DOHH2 (cell line): ENCODE results near the gene DDR2.

Experiments
- H3F3A ChIP-seq: fragments of 200-600 bp; sonication (generic), shearing (Covaris generic); 2 replicates; pipeline ENCODE4 v1.6.0; 2016; ENCODE audit warnings: antibody characterized with exemption, mild to moderate bottlenecking; ENCODE audit not compliant: control insufficient read depth, insufficient read depth
- H3K27ac ChIP-seq: fragments of 200-600 bp; sonication (generic); 2 replicates; pipeline ENCODE4 v1.5.1; 2014; ENCODE audit warnings: low read depth, mild to moderate bottlenecking, low read length, moderate library complexity
- H3K27me3 ChIP-seq: fragments of 200-600 bp; sonication (generic); 2 replicates; pipeline ENCODE4 v1.6.1; 2014; ENCODE audit warnings: mild to moderate bottlenecking, low read length, mixed read lengths; ENCODE audit not compliant: control insufficient read depth
- H3K36me3 ChIP-seq: fragments of 200-600 bp; sonication (generic); 2 replicates; pipeline ENCODE4 v1.6.1; 2014; ENCODE audit warnings: mild to moderate bottlenecking, low read length, moderate library complexity, mixed read lengths; ENCODE audit not compliant: control insufficient read depth
- H3K4me1 ChIP-seq: fragments of 200-600 bp; sonication (generic); 2 replicates; pipeline ENCODE4 v1.6.1; 2014; ENCODE audit warnings: mild to moderate bottlenecking, low read length, mixed read lengths; ENCODE audit not compliant: control insufficient read depth
- H3K4me2 ChIP-seq: fragments of 200-600 bp; sonication (generic); 2 replicates; pipeline ENCODE4 v1.6.0; 2014; ENCODE audit warnings: mild to moderate bottlenecking, low read length, moderate library complexity
- H3K4me3 ChIP-seq: fragments of 200-600 bp; sonication (generic); 2 replicates; pipeline ENCODE4 v1.5.1; 2014; ENCODE audit warnings: mild to moderate bottlenecking, low read length, mixed read lengths
- H3K79me2 ChIP-seq: fragments of 200-600 bp; sonication (generic); 2 replicates; pipeline ENCODE4 v1.6.1; 2014; ENCODE audit warnings: mild to moderate bottlenecking, low read length, mixed read lengths; ENCODE audit not compliant: control insufficient read depth
- H3K9me2 ChIP-seq: fragments of 200-600 bp; sonication (generic); replicated peaks from 2 replicates; pipeline ENCODE4 v1.6.1; 2014; ENCODE audit warnings: mild to moderate bottlenecking, low read length, mixed read lengths; ENCODE audit not compliant: control insufficient read depth
- H3K9me3 ChIP-seq: fragments of 200-600 bp; sonication (generic); 2 replicates; pipeline ENCODE4 v1.6.1; 2014; ENCODE audit warnings: antibody characterized with exemption, low read length, mixed read lengths; ENCODE audit not compliant: control insufficient read depth, insufficient read depth
- H4K20me1 ChIP-seq: fragments of 200-600 bp; sonication (generic); 2 replicates; pipeline ENCODE4 v1.6.0; 2014; ENCODE audit warnings: low read depth, mild to moderate bottlenecking, antibody characterized with exemption, low read length, moderate library complexity; ENCODE audit not compliant: control insufficient read depth, insufficient read depth
- CTCF ChIP-seq: fragments of 200-600 bp; sonication (generic); IDR thresholded peaks from one replicate; pipeline ENCODE4 v1.5.1; 2014; ENCODE audit warnings: antibody characterized with exemption, mild to moderate bottlenecking, low read depth, low read length; ENCODE audit not compliant: poor library complexity, severe bottlenecking
- EZH2phosphoT487 ChIP-seq: fragments of 200-600 bp; sonication (generic); IDR thresholded peaks from 2 replicates; pipeline ENCODE4 v1.6.1; 2017; ENCODE audit warnings: borderline replicate concordance, mild to moderate bottlenecking, antibody characterized with exemption, low read length, moderate library complexity, mixed read lengths

DDR2 gene

GRCh38 chr1:162667381-162668080, 35.3 kb downstream of the DDR2 start:
- H3K36me3 ChIP-seq = no peaks in the 10 kb centered on the region
- no peak overlapping the region for H3K27ac ChIP-seq
- no peaks in the 10 kb centered on the region for H3K9me3 ChIP-seq
- H3K9me2 ChIP-seq = no peaks in the 10 kb centered on the region
- H3K4me3 ChIP-seq = no peak overlapping the region
- H3F3A ChIP-seq = no peaks in the 10 kb centered on the region
- H3K4me2 ChIP-seq = no peak overlapping the region
- no peaks in the 10 kb centered on the region for H3K79me2 ChIP-seq
- H3K4me1 ChIP-seq = no peaks in the 10 kb centered on the region
- no peaks in the 10 kb centered on the region for H4K20me1 ChIP-seq
- TF ChIP-seq EZH2phosphoT487 = no peak
- no peak for TF ChIP-seq CTCF
- H3K27me3 ChIP-seq = peaks cover 5% of the 10 kb centered on the region

GRCh38 chr1:162670928-162671663, 38.8 kb downstream of the DDR2 start:
- Histone ChIP-seq H3K27me3 (peaks cover 5% of the 10 kb centered on the region), H3K79me2 (no peaks in the 10 kb centered on the region), H3K27ac (no peak overlapping the region), H3F3A (no peaks in the 10 kb centered on the region), H3K4me1 (no peaks in the 10 kb centered on the region), H3K9me3 (no peaks in the 10 kb centered on the region), H4K20me1 (no peaks in the 10 kb centered on the region), H3K9me2 (no peaks in the 10 kb centered on the region), H3K36me3 (no peaks in the 10 kb centered on the region), H3K4me2 (no peak overlapping the region), H3K4me3 (no peak overlapping the region)
- no peak for TF ChIP-seq CTCF
- no peak for TF ChIP-seq EZH2phosphoT487

GRCh38 chr1:162671664-162672410, 39.6 kb downstream of the DDR2 start:
- no peaks in the 10 kb centered on the region for H4K20me1 ChIP-seq
- H3K36me3 ChIP-seq = no peaks in the 10 kb centered on the region
- H3K4me3 ChIP-seq = no peak overlapping the region
- H3K79me2 ChIP-seq = no peaks in the 10 kb centered on the region
- no peaks in the 10 kb centered on the region for H3K9me3 ChIP-seq
- TF ChIP-seq CTCF (no peak), EZH2phosphoT487 (no peak)
- peaks cover 5% of the 10 kb centered on the region for H3K27me3 ChIP-seq
- H3K9me2 ChIP-seq = no peaks in the 10 kb centered on the region
- no peaks in the 10 kb centered on the region for H3K4me1 ChIP-seq
- H3F3A ChIP-seq = no peaks in the 10 kb centered on the region
- no peak overlapping the region for H3K4me2 ChIP-seq
- H3K27ac ChIP-seq = no peak overlapping the region
